Fibroblast of lung (primary cell): ENCODE data around the gene TAPT1. TPM values are rescaled to one million over a fixed set of nuclear protein-coding genes. Genes with fewer than 3 reads are reported as not detected.

Experiments used
- DNase-seq, 2 donors: peaks; one replicate each; pipeline versions ENCODE4 v3.0.0 to v3.0.0-alpha.2; 2010; ENCODE audit warnings: low read depth in 2 of 2
- H2AFZ ChIP-seq: 2 replicates; pipeline ENCODE4 v1.5.1; 2012; ENCODE audit warnings: low read length, control low read depth, inconsistent platforms
- H3K27ac ChIP-seq: 2 replicates; pipeline ENCODE4 v1.5.1; 2011; ENCODE audit warnings: low read length, control low read depth; ENCODE audit not compliant: insufficient read depth
- H3K27me3 ChIP-seq: 2 replicates; pipeline ENCODE4 v1.5.1; 2011; ENCODE audit warnings: mild to moderate bottlenecking, low read length; ENCODE audit not compliant: control insufficient read depth, insufficient read depth
- H3K36me3 ChIP-seq: 2 replicates; pipeline ENCODE4 v1.5.1; 2011; ENCODE audit warnings: low read length; ENCODE audit not compliant: control insufficient read depth, insufficient read depth
- H3K4me1 ChIP-seq: 2 replicates; pipeline ENCODE4 v1.5.1; 2011; ENCODE audit warnings: low read length; ENCODE audit not compliant: control insufficient read depth, insufficient read depth; ENCODE audit errors: extremely low read depth
- H3K4me2 ChIP-seq: 2 replicates; pipeline ENCODE4 v1.5.1; 2011; ENCODE audit warnings: low read length, control low read depth; ENCODE audit not compliant: insufficient read depth; ENCODE audit errors: extremely low read depth
- H3K4me3 ChIP-seq, 4 experiments: fragments of 200-600 bp in 1 of 4; sonication (generic) in 1 of 4; replicated peaks in 1 of 4; 2 replicates each; pipeline ENCODE4 v1.5.1; 2011 to 2016; ENCODE audit warnings: low read length in 4 of 4, low read depth in 3 of 4, mild to moderate bottlenecking in 3 of 4, control low read depth in 2 of 4, inconsistent platforms in 1 of 4, mixed read lengths in 1 of 4; ENCODE audit not compliant: insufficient read depth in 1 of 4; ENCODE audit errors: control extremely low read depth in 1 of 4
- H3K79me2 ChIP-seq: 2 replicates; pipeline ENCODE4 v1.5.1; 2012; ENCODE audit warnings: mild to moderate bottlenecking, low read length, inconsistent platforms; ENCODE audit not compliant: control insufficient read depth, insufficient read depth
- H3K9ac ChIP-seq: 2 replicates; pipeline ENCODE4 v1.5.1; 2011; ENCODE audit warnings: mild to moderate bottlenecking, low read length, control low read depth; ENCODE audit not compliant: insufficient read depth
- H3K9me3 ChIP-seq: 2 replicates; pipeline ENCODE4 v1.5.1; 2012; ENCODE audit warnings: low read depth, low read length; ENCODE audit not compliant: control insufficient read depth, insufficient read depth
- H4K20me1 ChIP-seq: 2 replicates; pipeline ENCODE4 v1.5.1; 2011; ENCODE audit warnings: low read length; ENCODE audit not compliant: control insufficient read depth, insufficient read depth; ENCODE audit errors: extremely low read depth
- CTCF ChIP-seq, 2 donors: IDR thresholded peaks in 1 of 2; conservative IDR thresholded peaks in 1 of 2; 1 replicate in 1 of 2; 2 replicates in 1 of 2; pipeline ENCODE4 v1.5.1; 2011 to 2012; ENCODE audit warnings: low read length in 2 of 2, control low read depth in 1 of 2, inconsistent platforms in 1 of 2, low read depth in 1 of 2, mild to moderate bottlenecking in 1 of 2
- EZH2 ChIP-seq: IDR thresholded peaks from 2 replicates; pipeline ENCODE4 v1.5.1; 2012; ENCODE audit warnings: low read length, control low read depth, mild to moderate bottlenecking; ENCODE audit errors: missing control alignments
- polyA plus RNA-seq, 2 donors: library from polyadenylated mRNA; depleted of rRNA in 1 of 2; stranded (reverse) in 1 of 2; unstranded in 1 of 2; fragments of >200 nt; gene quantifications; 2 replicates each; pipeline ENCODE4 v1.2.1, GENCODE V29; 2011 to 2012; ENCODE audit warnings: missing spikeins in 1 of 2
- total RNA-seq: library from RNA; depleted of rRNA; stranded (reverse); fragments of >200 nt; gene quantifications from 2 replicates; pipeline ENCODE4 v1.2.1, GENCODE V29; 2014

The TAPT1 gene
- total and polyA plus RNA-seq, 2 donors (not counting 1 experiment from before 2014, with no cell fraction given), result 18.7 to 20.6 TPM

- no peak for TF ChIP-seq EZH2
- no peak for TF ChIP-seq CTCF (conservative IDR thresholded peaks at IDR 0.05 in 1 of 2, IDR thresholded peaks at IDR 0.05 in 1 of 2; ENCODE audit: low read depth in 1 of 2, low read length in 2 of 2)
- H3K79me2 ChIP-seq, result no peaks in the 10 kb centered on the region
These were observed 110.3 kb downstream of the TAPT1 start for GRCh38 chr4:16116019-16116418.

GRCh38 chr4:16114546-16114945, 111.7 kb downstream of the TAPT1 start:
- Histone ChIP-seq H3K4me2 (no peak overlapping the region), H3K36me3 (no peaks in the 10 kb centered on the region), H3K27me3 (no peaks in the 10 kb centered on the region), H3K9me3 (no peaks in the 10 kb centered on the region), H3K27ac (no peak overlapping the region), H4K20me1 (peaks cover 2% of the 10 kb centered on the region), H3K9ac (no peak overlapping the region), H2AFZ (no peak overlapping the region), H3K4me3 (no peak overlapping the region), H3K4me1 (no peaks in the 10 kb centered on the region), H3K79me2 (no peaks in the 10 kb centered on the region)
- TF ChIP-seq EZH2 (no peak), CTCF (conservative IDR thresholded peaks at IDR 0.05 in 1 of 2, IDR thresholded peaks at IDR 0.05 in 1 of 2; ENCODE audit: low read depth in 1 of 2, low read length in 2 of 2) (no peak)
- no peak for DNase-seq

More at GRCh38 chr4:16116019-16116418, 110.3 kb downstream of the TAPT1 start:
- no peak overlapping the region for H3K9ac ChIP-seq
- H4K20me1 ChIP-seq, result peaks cover 2% of the 10 kb centered on the region
- no peak overlapping the region for H3K27ac ChIP-seq
- no peak overlapping the region for H3K4me3 ChIP-seq
- H2AFZ ChIP-seq, result no peak overlapping the region
- H3K4me2 ChIP-seq, result no peak overlapping the region
- no peaks in the 10 kb centered on the region for H3K4me1 ChIP-seq
- DNase-seq, result no peak
- no peaks in the 10 kb centered on the region for H3K27me3 ChIP-seq
- H3K36me3 ChIP-seq, result no peaks in the 10 kb centered on the region
- no peaks in the 10 kb centered on the region for H3K9me3 ChIP-seq

GRCh38 chr4:16113741-16114140, 112.5 kb downstream of the TAPT1 start:
- H3K27me3 ChIP-seq, result no peaks in the 10 kb centered on the region
- H2AFZ ChIP-seq, result no peak overlapping the region
- H3K4me1 ChIP-seq, result no peaks in the 10 kb centered on the region
- no peaks in the 10 kb centered on the region for H3K79me2 ChIP-seq
- no peak for DNase-seq
- H4K20me1 ChIP-seq, result peaks cover 2% of the 10 kb centered on the region
- H3K27ac ChIP-seq, result no peak overlapping the region
- no peak overlapping the region for H3K4me2 ChIP-seq
- no peaks in the 10 kb centered on the region for H3K9me3 ChIP-seq
- H3K4me3 ChIP-seq, result no peak overlapping the region
- no peaks in the 10 kb centered on the region for H3K36me3 ChIP-seq
- TF ChIP-seq EZH2 (no peak), CTCF (conservative IDR thresholded peaks at IDR 0.05 in 1 of 2, IDR thresholded peaks at IDR 0.05 in 1 of 2; ENCODE audit: low read depth in 1 of 2, low read length in 2 of 2) (no peak)
- H3K9ac ChIP-seq, result no peak overlapping the region
